ENCODE results near the gene SNAI3.

- TF ChIP-seq POLR2A (IDR thresholded peaks at IDR 0.05; ENCODE audit: low read length) (no peak), GATA1 (IDR thresholded peaks at IDR 0.05; ENCODE audit: low read depth, low read length) (no peak)
Observed at GRCh38 chr16:88635671-88636319, 50.5 kb downstream of the SNAI3 start.

All from erythroblast (primary cell).